ENCODE results near the gene C1orf226.

Gene C1orf226

GRCh38 chr1:162383516-162383915, 2.0 kb downstream of the C1orf226 start:
- no peak overlapping the region for H3K4me3 ChIP-seq (ENCODE audit: low read depth, low read length)
- TF ChIP-seq, protein P1, sequence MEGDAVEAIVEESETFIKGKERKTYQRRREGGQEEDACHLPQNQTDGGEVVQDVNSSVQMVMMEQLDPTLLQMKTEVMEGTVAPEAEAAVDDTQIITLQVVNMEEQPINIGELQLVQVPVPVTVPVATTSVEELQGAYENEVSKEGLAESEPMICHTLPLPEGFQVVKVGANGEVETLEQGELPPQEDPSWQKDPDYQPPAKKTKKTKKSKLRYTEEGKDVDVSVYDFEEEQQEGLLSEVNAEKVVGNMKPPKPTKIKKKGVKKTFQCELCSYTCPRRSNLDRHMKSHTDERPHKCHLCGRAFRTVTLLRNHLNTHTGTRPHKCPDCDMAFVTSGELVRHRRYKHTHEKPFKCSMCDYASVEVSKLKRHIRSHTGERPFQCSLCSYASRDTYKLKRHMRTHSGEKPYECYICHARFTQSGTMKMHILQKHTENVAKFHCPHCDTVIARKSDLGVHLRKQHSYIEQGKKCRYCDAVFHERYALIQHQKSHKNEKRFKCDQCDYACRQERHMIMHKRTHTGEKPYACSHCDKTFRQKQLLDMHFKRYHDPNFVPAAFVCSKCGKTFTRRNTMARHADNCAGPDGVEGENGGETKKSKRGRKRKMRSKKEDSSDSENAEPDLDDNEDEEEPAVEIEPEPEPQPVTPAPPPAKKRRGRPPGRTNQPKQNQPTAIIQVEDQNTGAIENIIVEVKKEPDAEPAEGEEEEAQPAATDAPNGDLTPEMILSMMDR (conservative IDR thresholded peaks at IDR 0.05; ENCODE audit: low read depth, low read length): no peak
- no peak for DNase-seq (ENCODE audit: low read depth)

- DNase-seq (ENCODE audit: low read depth): no peak
- TF ChIP-seq, protein P1 (conservative IDR thresholded peaks at IDR 0.05; ENCODE audit: low read depth, low read length): no peak
- no peak overlapping the region for H3K4me3 ChIP-seq (ENCODE audit: low read depth, low read length)
Observed at GRCh38 chr1:162384116-162384515, 2.6 kb downstream of the C1orf226 start.

DNA sequence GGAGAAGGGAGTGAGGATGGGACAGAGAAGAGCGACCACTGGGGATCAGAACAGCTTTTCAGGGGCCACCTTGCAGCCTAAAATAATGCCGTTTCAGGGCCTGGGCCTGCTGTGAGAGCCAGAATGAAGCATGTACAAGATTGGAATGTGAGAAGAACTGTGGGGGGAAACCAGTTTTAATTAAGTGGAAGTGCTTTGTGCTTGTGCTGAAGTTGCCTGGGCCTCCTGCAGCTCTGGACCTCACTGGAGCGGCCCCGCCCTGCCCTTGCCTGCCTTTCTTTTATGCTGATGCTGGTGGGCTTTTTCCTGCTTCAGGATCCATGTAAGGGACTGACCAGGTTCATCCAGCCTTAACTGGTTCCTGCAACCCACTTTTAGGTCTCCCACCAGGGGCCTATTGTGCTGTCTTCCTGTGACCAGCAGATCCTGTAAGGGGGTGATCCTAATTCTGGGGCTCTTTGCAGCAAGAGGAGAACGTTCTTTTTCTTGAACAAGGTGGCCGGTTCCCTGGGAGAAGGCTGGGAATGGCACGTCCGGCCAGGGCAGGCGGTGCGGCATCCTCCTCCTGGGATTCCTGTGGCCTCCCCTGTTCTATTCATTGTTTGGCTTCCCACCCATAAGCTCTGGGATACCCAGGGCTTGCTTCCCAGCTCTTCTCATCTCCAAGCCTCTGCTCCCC, 3.2 kb downstream of the C1orf226 start:
- TF ChIP-seq, protein P1 (conservative IDR thresholded peaks at IDR 0.05; ENCODE audit: low read depth, low read length): no peak
- DNase-seq (ENCODE audit: low read depth): no peak
- no peak overlapping the region for H3K4me3 ChIP-seq (ENCODE audit: low read depth, low read length)

- TF ChIP-seq, protein P1 (conservative IDR thresholded peaks at IDR 0.05; ENCODE audit: low read depth, low read length): no peak
- no peak overlapping the region for H3K4me3 ChIP-seq (ENCODE audit: low read depth, low read length)
- no peak for DNase-seq (ENCODE audit: low read depth)
Observed at GRCh38 chr1:162385280-162385623, 3.7 kb downstream of the C1orf226 start.

GRCh38 chr1:162385702-162386101, 4.2 kb downstream of the C1orf226 start:
- no peak overlapping the region for H3K4me3 ChIP-seq (ENCODE audit: low read depth, low read length)
- TF ChIP-seq, protein P1 (conservative IDR thresholded peaks at IDR 0.05; ENCODE audit: low read depth, low read length): no peak
- no peak for DNase-seq (ENCODE audit: low read depth)

GRCh38 chr1:162386292-162387225, 5.0 kb downstream of the C1orf226 start:
- TF ChIP-seq, protein P1 (conservative IDR thresholded peaks at IDR 0.05; ENCODE audit: low read depth, low read length): no peak
- no peak for DNase-seq (ENCODE audit: low read depth)
- H3K4me3 ChIP-seq (ENCODE audit: low read depth, low read length): no peak overlapping the region
